Liver (tissue), 9 donors: ENCODE results near the gene EPN3. TPM values are rescaled to one million over a fixed set of nuclear protein-coding genes. Genes with fewer than 3 reads are reported as not detected.

Experiments
- DNase-seq: peaks from one replicate; pipeline ENCODE4 v3.0.0-alpha.2; 2017; ENCODE audit warnings: low spot score
- H3K27ac ChIP-seq, 2 donors: one replicate each; pipeline ENCODE4 v1.7.0; 2013; ENCODE audit warnings: inconsistent platforms in 2 of 2, low read length in 2 of 2, control low read depth in 1 of 2, low read depth in 1 of 2, mild to moderate bottlenecking in 1 of 2
- H3K27me3 ChIP-seq, 4 donors: one replicate each; pipeline versions ENCODE4 v1.6.1 to v1.7.0; 2013; ENCODE audit warnings: low read length in 3 of 4, inconsistent platforms in 1 of 4, mild to moderate bottlenecking in 1 of 4, moderate library complexity in 1 of 4; ENCODE audit not compliant: control insufficient read depth in 4 of 4, insufficient read depth in 4 of 4
- H3K36me3 ChIP-seq, 4 donors: one replicate each; pipeline versions ENCODE4 v1.6.1 to v1.7.0; 2013; ENCODE audit warnings: low read length in 3 of 4, mild to moderate bottlenecking in 3 of 4, low read depth in 1 of 4, moderate library complexity in 1 of 4; ENCODE audit not compliant: control insufficient read depth in 4 of 4, insufficient read depth in 3 of 4
- H3K4me1 ChIP-seq, 4 donors: one replicate each; pipeline versions ENCODE4 v1.6.1 to v1.7.0; 2013; ENCODE audit warnings: low read length in 3 of 4, mild to moderate bottlenecking in 3 of 4, moderate library complexity in 1 of 4; ENCODE audit not compliant: control insufficient read depth in 4 of 4, insufficient read depth in 4 of 4
- H3K4me3 ChIP-seq, 3 donors: one replicate each; pipeline versions ENCODE4 v1.6.1 to v1.7.0; 2013; ENCODE audit warnings: low read length in 3 of 3, control low read depth in 1 of 3, low read depth in 1 of 3, mild to moderate bottlenecking in 1 of 3
- H3K9ac ChIP-seq, 2 donors: one replicate each; pipeline ENCODE4 v1.7.0; 2013; ENCODE audit warnings: low read length in 2 of 2, mild to moderate bottlenecking in 2 of 2, moderate library complexity in 2 of 2, control low read depth in 1 of 2, low read depth in 1 of 2
- H3K9me3 ChIP-seq, 4 donors: one replicate each; pipeline versions ENCODE4 v1.6.1 to v1.7.0; 2013; ENCODE audit warnings: low read length in 3 of 4; ENCODE audit not compliant: control insufficient read depth in 4 of 4
- ATF3 ChIP-seq: IDR thresholded peaks from 2 replicates; pipeline ENCODE4 v1.6.1; 2016; ENCODE audit warnings: antibody characterized with exemption
- EGR1 ChIP-seq, 2 donors: IDR thresholded peaks; 2 replicates each; pipeline ENCODE4 v1.6.1; 2016 to 2018; ENCODE audit warnings: antibody characterized with exemption in 2 of 2, low read depth in 2 of 2
- FOXA1 ChIP-seq: IDR thresholded peaks from 2 replicates; pipeline ENCODE4 v1.6.1; 2016; ENCODE audit warnings: antibody characterized with exemption
- FOXA2 ChIP-seq: IDR thresholded peaks from 2 replicates; pipeline ENCODE4 v1.6.1; 2016; ENCODE audit warnings: antibody characterized with exemption
- GABPA ChIP-seq, 2 donors: IDR thresholded peaks in 1 of 2; conservative IDR thresholded peaks in 1 of 2; 2 replicates each; pipeline ENCODE4 v1.6.1; 2016; ENCODE audit warnings: antibody characterized with exemption in 2 of 2, mild to moderate bottlenecking in 1 of 2, moderate library complexity in 1 of 2
- HNF4A ChIP-seq, 2 donors: conservative IDR thresholded peaks; 2 replicates each; pipeline ENCODE4 v1.6.1; 2016; ENCODE audit warnings: antibody characterized with exemption in 2 of 2, mild to moderate bottlenecking in 2 of 2
- HNF4G ChIP-seq: IDR thresholded peaks from 2 replicates; pipeline ENCODE4 v1.6.1; 2016; ENCODE audit warnings: antibody characterized with exemption
- JUND ChIP-seq, 2 donors: IDR thresholded peaks; 2 replicates each; pipeline ENCODE4 v1.6.1; 2016; ENCODE audit warnings: antibody characterized with exemption in 2 of 2
- NR2F2 ChIP-seq: IDR thresholded peaks from 2 replicates; pipeline ENCODE4 v1.6.1; 2016; ENCODE audit warnings: antibody characterized with exemption
- RAD21 ChIP-seq, 2 donors: IDR thresholded peaks; 2 replicates each; pipeline ENCODE4 v1.6.1; 2016; ENCODE audit warnings: antibody characterized with exemption in 2 of 2, mild to moderate bottlenecking in 2 of 2
- REST ChIP-seq: IDR thresholded peaks from 2 replicates; pipeline ENCODE4 v1.6.1; 2016; ENCODE audit warnings: antibody characterized with exemption, mild to moderate bottlenecking
- RXRA ChIP-seq, 2 donors: IDR thresholded peaks; 2 replicates each; pipeline ENCODE4 v1.6.1; 2017 to 2018; ENCODE audit warnings: antibody characterized with exemption in 2 of 2, mild to moderate bottlenecking in 1 of 2
- SP1 ChIP-seq: IDR thresholded peaks from 2 replicates; pipeline ENCODE4 v1.6.1; 2018; ENCODE audit warnings: antibody characterized with exemption, mild to moderate bottlenecking
- TAF1 ChIP-seq: conservative IDR thresholded peaks from 2 replicates; pipeline ENCODE4 v1.6.1; 2016; ENCODE audit warnings: antibody characterized with exemption, mild to moderate bottlenecking
- YY1 ChIP-seq: IDR thresholded peaks from 2 replicates; pipeline ENCODE4 v1.6.1; 2016; ENCODE audit warnings: antibody characterized with exemption, mild to moderate bottlenecking
- WGBS: extraction: QIAGEN DNeasy Blood & Tissue Kit; methylation state at CpG from one replicate; pipeline ENCODE4 v1.1.7; 2013; 5-methylcytosine and 5-hydroxymethylcytosine counted together
- polyA plus RNA-seq, 2 donors: library from polyadenylated mRNA; stranded (reverse) in 1 of 2; unstranded in 1 of 2; fragments of 200-250 nt in 1 of 2; fragments of >200 nt in 1 of 2; fragmentation: Nextera tagmentation in 1 of 2; extraction: Ambion mirVana in 1 of 2; gene quantifications; one replicate each; pipeline versions ENCODE4 v1.2.1 to v1.2.3, GENCODE V29; 2013 to 2015
- total RNA-seq, 2 donors: library from RNA; depleted of rRNA; stranded (reverse); fragments of >200 nt; gene quantifications; one replicate each; pipeline ENCODE4 v1.2.3, GENCODE V29; 2014
- TF ChIP-seq, protein P1 (sequence below): fragments of 150-350 bp; IDR thresholded peaks from 2 replicates; pipeline ENCODE4 v1.5.1; 2017; ENCODE audit warnings: improper control_type of control experiment, low read depth, low read length; ENCODE audit not compliant: missing input control
- TF ChIP-seq, protein P2 (sequence below): IDR thresholded peaks from 2 replicates; pipeline ENCODE4 v1.6.1; 2016; ENCODE audit warnings: antibody characterized with exemption
- TF ChIP-seq, protein P3 (sequence below): IDR thresholded peaks from 2 replicates; pipeline ENCODE4 v1.6.1; 2016; ENCODE audit warnings: antibody characterized with exemption
- donor health status: healthy.
- donor health status: healthy.
- donor health status: healthy.
- donor health status: healthy.
- donor health status: healthy.

The EPN3 gene
- total and polyA plus RNA-seq, 4 donors: 0.06 to 0.51 (median 0.33) TPM; not detected in 1

- Histone ChIP-seq H3K27me3 (peaks cover 0 to under 1% (median 0%) of the 10 kb centered on the region in 4 donors), H3K9ac (no peak overlapping the region), H3K27ac (no peak overlapping the region), H3K4me1 (peaks cover 2 to 21% (median 16%) of the 10 kb centered on the region in 4 donors), H3K36me3 (peaks cover 0 to 5% (median 1%) of the 10 kb centered on the region in 4 donors), H3K4me3 (no peak overlapping the region), H3K9me3 (no peaks in the 10 kb centered on the region)
- WGBS: 96% methylated on average over 17 of the region's 17 CpGs
- TF ChIP-seq TAF1 (no peak), NR2F2 (no peak), EGR1 (IDR thresholded peaks at IDR 0.05; ENCODE audit: low read depth in 2 of 2) (no peak), RAD21 (IDR thresholded peaks at IDR 0.05) (no peak), REST (no peak), SP1 (no peak), FOXA2 (no peak), HNF4A (conservative IDR thresholded peaks at IDR 0.05) (no peak), JUND (IDR thresholded peaks at IDR 0.05) (no peak), GABPA (IDR thresholded peaks at IDR 0.05 in 1 of 2, conservative IDR thresholded peaks at IDR 0.05 in 1 of 2) (no peak), YY1 (no peak), FOXA1 (no peak), HNF4G (no peak), RXRA (IDR thresholded peaks at IDR 0.05) (no peak), ATF3 (no peak)
- TF ChIP-seq, protein P1, sequence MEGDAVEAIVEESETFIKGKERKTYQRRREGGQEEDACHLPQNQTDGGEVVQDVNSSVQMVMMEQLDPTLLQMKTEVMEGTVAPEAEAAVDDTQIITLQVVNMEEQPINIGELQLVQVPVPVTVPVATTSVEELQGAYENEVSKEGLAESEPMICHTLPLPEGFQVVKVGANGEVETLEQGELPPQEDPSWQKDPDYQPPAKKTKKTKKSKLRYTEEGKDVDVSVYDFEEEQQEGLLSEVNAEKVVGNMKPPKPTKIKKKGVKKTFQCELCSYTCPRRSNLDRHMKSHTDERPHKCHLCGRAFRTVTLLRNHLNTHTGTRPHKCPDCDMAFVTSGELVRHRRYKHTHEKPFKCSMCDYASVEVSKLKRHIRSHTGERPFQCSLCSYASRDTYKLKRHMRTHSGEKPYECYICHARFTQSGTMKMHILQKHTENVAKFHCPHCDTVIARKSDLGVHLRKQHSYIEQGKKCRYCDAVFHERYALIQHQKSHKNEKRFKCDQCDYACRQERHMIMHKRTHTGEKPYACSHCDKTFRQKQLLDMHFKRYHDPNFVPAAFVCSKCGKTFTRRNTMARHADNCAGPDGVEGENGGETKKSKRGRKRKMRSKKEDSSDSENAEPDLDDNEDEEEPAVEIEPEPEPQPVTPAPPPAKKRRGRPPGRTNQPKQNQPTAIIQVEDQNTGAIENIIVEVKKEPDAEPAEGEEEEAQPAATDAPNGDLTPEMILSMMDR: no peak
- TF ChIP-seq, protein P2, sequence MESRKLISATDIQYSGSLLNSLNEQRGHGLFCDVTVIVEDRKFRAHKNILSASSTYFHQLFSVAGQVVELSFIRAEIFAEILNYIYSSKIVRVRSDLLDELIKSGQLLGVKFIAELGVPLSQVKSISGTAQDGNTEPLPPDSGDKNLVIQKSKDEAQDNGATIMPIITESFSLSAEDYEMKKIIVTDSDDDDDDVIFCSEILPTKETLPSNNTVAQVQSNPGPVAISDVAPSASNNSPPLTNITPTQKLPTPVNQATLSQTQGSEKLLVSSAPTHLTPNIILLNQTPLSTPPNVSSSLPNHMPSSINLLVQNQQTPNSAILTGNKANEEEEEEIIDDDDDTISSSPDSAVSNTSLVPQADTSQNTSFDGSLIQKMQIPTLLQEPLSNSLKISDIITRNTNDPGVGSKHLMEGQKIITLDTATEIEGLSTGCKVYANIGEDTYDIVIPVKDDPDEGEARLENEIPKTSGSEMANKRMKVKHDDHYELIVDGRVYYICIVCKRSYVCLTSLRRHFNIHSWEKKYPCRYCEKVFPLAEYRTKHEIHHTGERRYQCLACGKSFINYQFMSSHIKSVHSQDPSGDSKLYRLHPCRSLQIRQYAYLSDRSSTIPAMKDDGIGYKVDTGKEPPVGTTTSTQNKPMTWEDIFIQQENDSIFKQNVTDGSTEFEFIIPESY: no peak
- TF ChIP-seq, protein P3, sequence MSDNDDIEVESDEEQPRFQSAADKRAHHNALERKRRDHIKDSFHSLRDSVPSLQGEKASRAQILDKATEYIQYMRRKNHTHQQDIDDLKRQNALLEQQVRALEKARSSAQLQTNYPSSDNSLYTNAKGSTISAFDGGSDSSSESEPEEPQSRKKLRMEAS: no peak
- no peak for DNase-seq
Measured at GRCh38 chr17:50554201-50554600, 21.7 kb downstream of the EPN3 start.
